ENCODE data around the gene ANAPC16.

ANAPC16 gene

DNA sequence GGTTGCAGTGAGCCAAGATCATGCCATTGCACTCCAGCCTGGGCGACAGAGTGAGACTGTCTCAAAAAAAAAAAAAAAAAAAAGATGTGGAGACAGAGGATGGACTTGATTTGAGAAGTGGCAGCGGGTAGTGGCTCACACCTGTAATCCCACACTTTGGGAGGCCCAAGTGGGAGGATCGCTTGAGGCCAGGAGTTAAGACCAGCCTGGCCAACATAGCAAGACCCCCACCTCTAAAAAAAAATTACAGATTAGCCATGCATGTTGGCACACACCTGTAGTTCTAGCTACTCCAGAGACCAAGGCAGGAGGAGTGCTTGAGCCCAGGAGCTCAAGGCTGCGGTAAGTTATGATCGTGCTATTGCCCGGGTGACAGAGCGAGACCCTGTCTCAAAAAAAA, 24.6 kb downstream of the ANAPC16 start:
- no peaks in the 10 kb centered on the region for H3F3A ChIP-seq (ENCODE audit: insufficient read depth)
- TF ChIP-seq EZH2phosphoT487 (conservative IDR thresholded peaks at IDR 0.05; ENCODE audit: low read length), result no peak
- TF ChIP-seq, protein P1, sequence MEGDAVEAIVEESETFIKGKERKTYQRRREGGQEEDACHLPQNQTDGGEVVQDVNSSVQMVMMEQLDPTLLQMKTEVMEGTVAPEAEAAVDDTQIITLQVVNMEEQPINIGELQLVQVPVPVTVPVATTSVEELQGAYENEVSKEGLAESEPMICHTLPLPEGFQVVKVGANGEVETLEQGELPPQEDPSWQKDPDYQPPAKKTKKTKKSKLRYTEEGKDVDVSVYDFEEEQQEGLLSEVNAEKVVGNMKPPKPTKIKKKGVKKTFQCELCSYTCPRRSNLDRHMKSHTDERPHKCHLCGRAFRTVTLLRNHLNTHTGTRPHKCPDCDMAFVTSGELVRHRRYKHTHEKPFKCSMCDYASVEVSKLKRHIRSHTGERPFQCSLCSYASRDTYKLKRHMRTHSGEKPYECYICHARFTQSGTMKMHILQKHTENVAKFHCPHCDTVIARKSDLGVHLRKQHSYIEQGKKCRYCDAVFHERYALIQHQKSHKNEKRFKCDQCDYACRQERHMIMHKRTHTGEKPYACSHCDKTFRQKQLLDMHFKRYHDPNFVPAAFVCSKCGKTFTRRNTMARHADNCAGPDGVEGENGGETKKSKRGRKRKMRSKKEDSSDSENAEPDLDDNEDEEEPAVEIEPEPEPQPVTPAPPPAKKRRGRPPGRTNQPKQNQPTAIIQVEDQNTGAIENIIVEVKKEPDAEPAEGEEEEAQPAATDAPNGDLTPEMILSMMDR (IDR thresholded peaks at IDR 0.05; ENCODE audit: insufficient read depth, low read length, poor library complexity, severe bottlenecking), result no peak
- H3K79me2 ChIP-seq (ENCODE audit: insufficient read depth, low read length), result no peaks in the 10 kb centered on the region
- H3K36me3 ChIP-seq (ENCODE audit: low read length), result no peaks in the 10 kb centered on the region
- no peak overlapping the region for H3K9ac ChIP-seq (ENCODE audit: low read length)
- no peak overlapping the region for H3K27ac ChIP-seq (ENCODE audit: low read depth, low read length)
- no peak overlapping the region for H3K4me3 ChIP-seq (ENCODE audit: insufficient read depth, low read length, poor library complexity, severe bottlenecking)
- H3K27me3 ChIP-seq (ENCODE audit: low read length), result no peaks in the 10 kb centered on the region
- H3K4me2 ChIP-seq (ENCODE audit: low read depth, low read length, poor library complexity, severe bottlenecking), result no peak overlapping the region
- no peaks in the 10 kb centered on the region for H3K9me3 ChIP-seq (ENCODE audit: insufficient read depth, low read length)
- no peaks in the 10 kb centered on the region for H4K20me1 ChIP-seq (ENCODE audit: low read depth, low read length)
- no peak overlapping the region for H2AFZ ChIP-seq (ENCODE audit: low read depth, low read length, severe bottlenecking)
- no peaks in the 10 kb centered on the region for H3K9me2 ChIP-seq (replicated peaks; ENCODE audit: insufficient read depth, low read length)

DNA sequence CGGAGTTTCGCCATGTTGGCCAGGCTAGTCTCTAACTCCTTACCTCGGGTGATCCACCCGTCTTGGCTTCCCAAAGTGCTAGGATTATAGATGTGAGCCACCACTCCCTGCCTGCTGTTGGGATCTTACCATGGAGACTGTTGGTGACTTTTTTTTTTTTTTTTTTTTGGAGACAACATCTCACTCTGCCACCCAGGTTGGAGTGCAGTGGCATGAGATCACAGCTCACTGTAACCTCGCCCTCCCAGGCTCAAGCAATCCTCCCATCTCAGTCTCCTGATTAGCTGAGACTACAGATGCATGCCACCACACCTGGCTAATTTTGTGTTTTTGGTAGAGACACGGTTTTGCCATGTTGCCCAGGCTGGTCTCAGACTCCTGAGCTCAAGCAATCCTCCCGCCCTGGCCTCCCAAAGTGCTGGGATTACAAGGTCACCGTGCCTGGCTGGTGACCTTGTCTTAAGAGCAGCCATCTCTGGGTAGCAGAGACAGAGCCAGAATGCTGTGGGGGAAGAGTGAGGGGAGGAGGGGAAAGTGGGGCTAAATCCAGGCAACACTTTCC, 26.0 kb downstream of the ANAPC16 start:
- no peaks in the 10 kb centered on the region for H3K36me3 ChIP-seq (ENCODE audit: low read length)
- H3K4me3 ChIP-seq (ENCODE audit: insufficient read depth, low read length, poor library complexity, severe bottlenecking), result no peak overlapping the region
- TF ChIP-seq, protein P1 (IDR thresholded peaks at IDR 0.05; ENCODE audit: insufficient read depth, low read length, poor library complexity, severe bottlenecking), result no peak
- TF ChIP-seq EZH2phosphoT487 (conservative IDR thresholded peaks at IDR 0.05; ENCODE audit: low read length), result no peak
- no peaks in the 10 kb centered on the region for H3K9me3 ChIP-seq (ENCODE audit: insufficient read depth, low read length)
- no peak overlapping the region for H3K9ac ChIP-seq (ENCODE audit: low read length)
- no peaks in the 10 kb centered on the region for H3F3A ChIP-seq (ENCODE audit: insufficient read depth)
- H3K9me2 ChIP-seq (replicated peaks; ENCODE audit: insufficient read depth, low read length), result no peaks in the 10 kb centered on the region
- H3K27ac ChIP-seq (ENCODE audit: low read depth, low read length), result no peak overlapping the region
- no peaks in the 10 kb centered on the region for H4K20me1 ChIP-seq (ENCODE audit: low read depth, low read length)
- H3K79me2 ChIP-seq (ENCODE audit: insufficient read depth, low read length), result no peaks in the 10 kb centered on the region
- no peak overlapping the region for H3K4me2 ChIP-seq (ENCODE audit: low read depth, low read length, poor library complexity, severe bottlenecking)
- H3K27me3 ChIP-seq (ENCODE audit: low read length), result no peaks in the 10 kb centered on the region
- no peak overlapping the region for H2AFZ ChIP-seq (ENCODE audit: low read depth, low read length, severe bottlenecking)

DNA sequence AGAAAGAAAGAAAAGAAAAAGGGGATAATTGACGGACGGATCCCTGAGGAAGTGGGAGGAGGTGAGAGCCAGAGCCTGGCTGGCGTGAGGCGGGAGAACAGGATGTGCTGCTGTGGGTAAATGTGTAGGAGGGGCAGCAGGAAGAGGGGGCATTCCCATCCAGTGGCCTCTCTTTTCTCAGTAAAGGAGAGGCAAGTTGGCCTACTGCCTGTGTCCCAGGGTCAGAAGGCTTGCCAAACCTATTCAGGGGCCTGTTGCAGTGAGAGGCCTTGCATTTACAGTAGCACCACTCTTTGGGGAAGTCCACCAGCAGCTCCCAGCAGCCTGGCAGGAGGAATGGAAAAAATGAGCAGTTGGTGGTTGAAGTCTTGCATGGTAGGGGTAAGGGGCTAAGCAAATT, 26.9 kb downstream of the ANAPC16 start:
- Histone ChIP-seq H3K27ac (ENCODE audit: low read depth, low read length) (no peak overlapping the region), H3F3A (ENCODE audit: insufficient read depth) (no peaks in the 10 kb centered on the region), H3K4me2 (ENCODE audit: low read depth, low read length, poor library complexity, severe bottlenecking) (no peak overlapping the region), H4K20me1 (ENCODE audit: low read depth, low read length) (no peaks in the 10 kb centered on the region), H3K9me3 (ENCODE audit: insufficient read depth, low read length) (no peaks in the 10 kb centered on the region), H3K27me3 (ENCODE audit: low read length) (no peaks in the 10 kb centered on the region), H3K36me3 (ENCODE audit: low read length) (no peaks in the 10 kb centered on the region), H3K79me2 (ENCODE audit: insufficient read depth, low read length) (no peaks in the 10 kb centered on the region), H2AFZ (ENCODE audit: low read depth, low read length, severe bottlenecking) (no peak overlapping the region), H3K9ac (ENCODE audit: low read length) (no peak overlapping the region), H3K9me2 (replicated peaks; ENCODE audit: insufficient read depth, low read length) (no peaks in the 10 kb centered on the region), H3K4me3 (ENCODE audit: insufficient read depth, low read length, poor library complexity, severe bottlenecking) (no peak overlapping the region)
- TF ChIP-seq EZH2phosphoT487 (conservative IDR thresholded peaks at IDR 0.05; ENCODE audit: low read length), result no peak

DNA sequence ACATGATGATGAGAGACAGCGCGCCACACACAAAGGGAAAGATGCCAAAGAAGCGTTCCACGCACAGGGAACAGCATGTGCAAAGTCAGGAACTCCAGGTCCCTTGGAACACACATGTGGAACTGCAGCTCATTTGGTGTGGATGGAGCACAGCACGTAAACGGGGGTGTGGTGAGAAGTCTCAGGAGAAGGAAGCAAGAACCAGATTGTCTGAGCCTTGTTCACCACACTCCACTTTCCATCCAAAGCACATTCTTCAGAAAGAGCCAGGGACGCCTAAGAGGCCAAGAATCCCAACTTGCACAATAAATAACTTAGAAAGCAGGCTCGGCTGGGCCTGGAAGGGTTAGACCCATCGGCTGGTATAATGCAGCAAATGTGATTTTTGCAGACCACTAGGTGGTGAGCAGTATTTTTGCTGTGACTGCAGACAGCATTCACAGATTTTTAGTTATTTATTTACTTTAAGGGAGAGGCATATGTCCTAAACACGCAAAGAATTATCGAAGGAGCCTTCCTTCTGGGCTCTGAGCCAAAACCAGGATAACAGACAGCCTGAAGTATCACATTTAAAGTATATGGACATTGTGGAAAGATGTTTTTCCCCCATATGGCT, 28.1 kb downstream of the ANAPC16 start:
- Histone ChIP-seq H3K79me2 (ENCODE audit: insufficient read depth, low read length) (no peaks in the 10 kb centered on the region), H3K27me3 (ENCODE audit: low read length) (no peaks in the 10 kb centered on the region), H4K20me1 (ENCODE audit: low read depth, low read length) (no peaks in the 10 kb centered on the region), H2AFZ (ENCODE audit: low read depth, low read length, severe bottlenecking) (no peak overlapping the region), H3K4me3 (ENCODE audit: insufficient read depth, low read length, poor library complexity, severe bottlenecking) (no peak overlapping the region), H3F3A (ENCODE audit: insufficient read depth) (peaks cover 12% of the 10 kb centered on the region), H3K27ac (ENCODE audit: low read depth, low read length) (0 out of 2 replicates have a peak overlapping the region, but pooled peaks have one; percentile 14), H3K9me2 (replicated peaks; ENCODE audit: insufficient read depth, low read length) (no peaks in the 10 kb centered on the region), H3K4me2 (ENCODE audit: low read depth, low read length, poor library complexity, severe bottlenecking) (no peak overlapping the region), H3K9ac (ENCODE audit: low read length) (no peak overlapping the region), H3K36me3 (ENCODE audit: low read length) (no peaks in the 10 kb centered on the region), H3K9me3 (ENCODE audit: insufficient read depth, low read length) (no peaks in the 10 kb centered on the region)
- TF ChIP-seq, protein P1 (IDR thresholded peaks at IDR 0.05; ENCODE audit: insufficient read depth, low read length, poor library complexity, severe bottlenecking), result no peak

All from SU-DHL-6 (cell line).